NCI-H1092 treated with DMSO at 0.1 percent for 48 hours (cell line): Measurements from ENCODE around the gene UGT1A6.
"Not testable (repeated sequence)": the region's sequence is repeated elsewhere in the genome, so short reads cannot be mapped to it uniquely, and the experiment has no call there.

Experiments
- DNase-seq: peaks from one replicate; lab custom pipeline; 2025; lab: John Stamatoyannopoulos, UW

UGT1A6 gene

GRCh38 chr2:233728723-233729301 is 36.1 kb downstream of the UGT1A6 start, which contains the start of gene UGT1A3:
Gene UGT1A3 (plus strand): TSS chr2:233729042. CDS start chr2:233729127, 85 bp downstream.
- DNase-seq: no peak

GRCh38 chr2:233736868-233737653 is 44.4 kb downstream of the UGT1A6 start:
- DNase-seq: not testable (repeated sequence)

GRCh38 chr2:233740870-233741269 is 48.2 kb downstream of the UGT1A6 start:
- no peak for DNase-seq

- no peak for DNase-seq
These were observed 51.0 kb downstream of the UGT1A6 start for GRCh38 chr2:233743464-233744259.

GRCh38 chr2:233745073-233745755 is 52.5 kb downstream of the UGT1A6 start:
- DNase-seq: no peak

GRCh38 chr2:233745838-233746237 is 53.1 kb downstream of the UGT1A6 start:
- not testable (repeated sequence) for DNase-seq

GRCh38 chr2:233746475-233747282 is 54.0 kb downstream of the UGT1A6 start:
- no peak for DNase-seq

- DNase-seq: no peak
These were observed 54.5 kb downstream of the UGT1A6 start for GRCh38 chr2:233747283-233747544.

GRCh38 chr2:233750689-233751088 is 58.0 kb downstream of the UGT1A6 start:
- not testable (repeated sequence) for DNase-seq

GRCh38 chr2:233751212-233752009 is 58.7 kb downstream of the UGT1A6 start:
- not testable (repeated sequence) for DNase-seq

GRCh38 chr2:233754872-233755611 is 62.4 kb downstream of the UGT1A6 start:
- no peak for DNase-seq

GRCh38 chr2:233756429-233757081 is 63.9 kb downstream of the UGT1A6 start:
- no peak for DNase-seq

GRCh38 chr2:233758141-233758540 is 65.5 kb downstream of the UGT1A6 start:
- no peak for DNase-seq

GRCh38 chr2:233758849-233759248 is 66.2 kb downstream of the UGT1A6 start:
- no peak for DNase-seq

- no peak for DNase-seq
These were observed 67.4 kb downstream of the UGT1A6 start, which contains the start of gene UGT1A1 for GRCh38 chr2:233760043-233760442. Gene UGT1A1 (plus strand): TSS chr2:233760270. CDS start chr2:233760288, 18 bp downstream.

GRCh38 chr2:233761040-233761769 is 68.5 kb downstream of the UGT1A6 start:
- DNase-seq: no peak

GRCh38 chr2:233764264-233764663 is 71.6 kb downstream of the UGT1A6 start:
- DNase-seq: no peak

GRCh38 chr2:233764761-233765160 is 72.1 kb downstream of the UGT1A6 start:
- no peak for DNase-seq

- no peak for DNase-seq
These were observed 73.7 kb downstream of the UGT1A6 start for GRCh38 chr2:233766416-233766815.
